ENCODE data around the gene SCUBE1. TPM values are rescaled to one million over a fixed set of nuclear protein-coding genes. Genes with fewer than 3 reads are reported as not detected.

SCUBE1 gene
- total and polyA plus RNA-seq, 2 donors (not counting 3 experiments of a cell fraction or from before 2014, with no cell fraction given), result 0.07 TPM; not detected in 1

- H3K79me2 ChIP-seq (ENCODE audit: control insufficient read depth, insufficient read depth, low read length), result no peaks in the 10 kb centered on the region
- intact Hi-C loops (cut with micrococcal nuclease), result no loop called here
- FAIRE-seq (no peak), DNase-seq (ENCODE audit: low read depth, low spot score) (no peak)
- H3K9me3 ChIP-seq (replicated peaks; ENCODE audit: control insufficient read depth, insufficient read depth, low read length), result no peaks in the 10 kb centered on the region
- H3K4me2 ChIP-seq (ENCODE audit: insufficient read depth, low read length), result no peak overlapping the region
- H3K9me1 ChIP-seq (replicated peaks; ENCODE audit: control insufficient read depth, extremely low read depth, insufficient read depth, low read length), result no peaks in the 10 kb centered on the region
- no peak overlapping the region for H3K9ac ChIP-seq (replicated peaks; ENCODE audit: extremely low read depth, insufficient read depth, low read length)
- H4K20me1 ChIP-seq (replicated peaks; ENCODE audit: control insufficient read depth, extremely low read depth, insufficient read depth, low read length), result no peaks in the 10 kb centered on the region
- H3K27ac ChIP-seq (ENCODE audit: insufficient read depth, low read depth, low read length), result no peak overlapping the region
- H3K4me1 ChIP-seq (ENCODE audit: control insufficient read depth, extremely low read depth, insufficient read depth, low read length), result no peaks in the 10 kb centered on the region
- H3K4me3 ChIP-seq (replicated peaks in 1 of 3; ENCODE audit: insufficient read depth in 1 of 3, low read depth in 1 of 3, low read length in 3 of 3), result no peak overlapping the region
- CTCF ChIA-PET, result interaction anchor here (2.2 kb wide), 1 partner anchor 23 kb away, joined by 12 read pairs; no protein-coding TSS in a partner anchor
- TF ChIP-seq MAX (IDR thresholded peaks at IDR 0.05; ENCODE audit: insufficient read depth, insufficient read length) (no peak), POLR2A (IDR thresholded peaks at IDR 0.05; ENCODE audit: low read depth, low read length) (no peak), GATA2 (IDR thresholded peaks at IDR 0.05; ENCODE audit: insufficient read depth, insufficient read length, low read depth, low read length) (no peak), EZH2 (IDR thresholded peaks at IDR 0.05; ENCODE audit: borderline replicate concordance, low read depth, low read length, severe bottlenecking) (no peak), MYC (IDR thresholded peaks at IDR 0.05; ENCODE audit: low read depth, low read length) (no peak), JUN (IDR thresholded peaks at IDR 0.05; ENCODE audit: borderline replicate concordance, insufficient read depth, insufficient read length, low read depth) (no peak)
- TF ChIP-seq, protein P1, sequence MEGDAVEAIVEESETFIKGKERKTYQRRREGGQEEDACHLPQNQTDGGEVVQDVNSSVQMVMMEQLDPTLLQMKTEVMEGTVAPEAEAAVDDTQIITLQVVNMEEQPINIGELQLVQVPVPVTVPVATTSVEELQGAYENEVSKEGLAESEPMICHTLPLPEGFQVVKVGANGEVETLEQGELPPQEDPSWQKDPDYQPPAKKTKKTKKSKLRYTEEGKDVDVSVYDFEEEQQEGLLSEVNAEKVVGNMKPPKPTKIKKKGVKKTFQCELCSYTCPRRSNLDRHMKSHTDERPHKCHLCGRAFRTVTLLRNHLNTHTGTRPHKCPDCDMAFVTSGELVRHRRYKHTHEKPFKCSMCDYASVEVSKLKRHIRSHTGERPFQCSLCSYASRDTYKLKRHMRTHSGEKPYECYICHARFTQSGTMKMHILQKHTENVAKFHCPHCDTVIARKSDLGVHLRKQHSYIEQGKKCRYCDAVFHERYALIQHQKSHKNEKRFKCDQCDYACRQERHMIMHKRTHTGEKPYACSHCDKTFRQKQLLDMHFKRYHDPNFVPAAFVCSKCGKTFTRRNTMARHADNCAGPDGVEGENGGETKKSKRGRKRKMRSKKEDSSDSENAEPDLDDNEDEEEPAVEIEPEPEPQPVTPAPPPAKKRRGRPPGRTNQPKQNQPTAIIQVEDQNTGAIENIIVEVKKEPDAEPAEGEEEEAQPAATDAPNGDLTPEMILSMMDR (IDR thresholded peaks at IDR 0.05; ENCODE audit: extremely low read depth in 1 of 2, insufficient read depth in 1 of 2, low read depth in 1 of 2, low read length in 2 of 2), result no peak
- no peak overlapping the region for H2AFZ ChIP-seq (ENCODE audit: low read depth, low read length)
- dilution Hi-C loops (cut with MboI; ENCODE audit: extremely low pct_ligation_motif_present, low sequenced_read_pairs), result no loop called here
- POLR2A ChIA-PET, result no interaction called here
- no peaks in the 10 kb centered on the region for H3K27me3 ChIP-seq (ENCODE audit: control insufficient read depth in 2 of 2, insufficient read depth in 2 of 2, low read length in 2 of 2)
- no peaks in the 10 kb centered on the region for H3K36me3 ChIP-seq (ENCODE audit: control insufficient read depth in 2 of 2, extremely low read depth in 1 of 2, insufficient read depth in 2 of 2, low read length in 2 of 2)
- BruUV-seq (replicated peaks), result no TSS peak
Observed at GRCh38 chr22:43296276-43296902, 46.8 kb downstream of the SCUBE1 start.

Data from endothelial cell of umbilical vein (primary cell).